Measurements from ENCODE around the gene IPO13. TPM values are rescaled to one million over a fixed set of nuclear protein-coding genes. Genes with fewer than 3 reads are reported as not detected.
A peak's percentile ranks its signal among the peaks of the same experiment; 100 is the strongest.

IPO13 gene
- total RNA-seq, 1 donor = 20.8 TPM

DNA sequence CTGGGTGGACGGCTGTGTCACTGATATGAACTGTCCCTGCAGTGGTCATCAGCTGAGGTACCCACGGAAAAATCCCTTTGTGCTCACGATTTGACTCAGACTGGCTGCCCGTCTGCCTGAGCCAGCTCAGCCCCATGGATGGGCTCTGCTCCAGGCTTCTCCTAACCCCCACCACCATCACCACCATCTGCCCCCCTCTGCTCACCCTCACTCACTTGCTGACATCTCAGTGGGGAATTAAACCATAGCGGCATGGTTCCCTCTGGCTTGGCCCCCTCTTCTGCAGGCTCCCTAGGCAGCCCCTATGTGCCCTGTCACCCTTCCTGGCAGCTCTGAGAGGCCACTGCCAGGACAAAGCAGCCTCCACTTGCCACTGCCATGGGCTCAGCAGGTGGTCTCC lies 67.2 kb downstream of the IPO13 start:
- H3K4me3 ChIP-seq (ENCODE audit: low read depth, low read length) = no peak overlapping the region
- TF ChIP-seq CTCF (IDR thresholded peaks at IDR 0.05; ENCODE audit: insufficient read depth, low read length) = no peak
- DNase-seq (ENCODE audit: low read depth) = no peak

DNA sequence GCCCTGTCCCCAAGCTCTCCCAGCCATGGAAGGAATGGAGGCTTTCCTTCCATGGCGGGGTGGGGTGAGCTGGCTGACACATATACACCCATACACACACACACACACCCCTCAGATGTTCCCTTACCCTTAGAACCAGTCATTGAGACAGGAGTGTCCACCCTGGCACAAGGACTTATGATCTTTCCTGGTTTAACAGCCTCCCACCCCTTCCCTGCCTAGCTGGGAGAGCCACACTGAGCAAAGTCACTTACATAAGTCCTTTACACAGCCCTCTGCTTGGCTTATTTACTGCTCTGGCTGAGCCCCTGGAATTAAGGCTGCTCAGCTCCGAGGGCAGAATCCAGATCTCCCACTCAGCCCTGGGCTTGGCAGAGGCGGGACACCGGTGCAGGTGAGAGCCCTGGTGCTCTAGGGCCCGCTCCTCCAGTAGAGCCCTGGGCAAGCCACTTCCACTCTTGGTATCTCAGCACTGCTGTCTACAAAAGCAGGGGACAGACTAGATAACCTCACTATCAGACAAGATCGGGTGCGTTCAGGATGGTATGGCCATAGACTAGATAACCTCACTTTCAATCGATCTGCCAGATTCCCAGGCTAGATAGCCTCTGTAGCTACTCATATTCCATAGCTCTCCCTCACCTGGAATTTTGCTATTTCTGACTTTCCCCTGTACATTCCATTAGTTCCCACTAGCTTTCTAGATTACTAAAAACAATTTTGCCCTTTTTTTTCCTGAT lies 67.8 kb downstream of the IPO13 start:
- no peak overlapping the region for H3K4me3 ChIP-seq (ENCODE audit: low read depth, low read length)
- TF ChIP-seq CTCF (IDR thresholded peaks at IDR 0.05; ENCODE audit: insufficient read depth, low read length) = no peak
- no peak for DNase-seq (ENCODE audit: low read depth)

GRCh38 chr1:44015206-44015605 lies 68.5 kb downstream of the IPO13 start:
- DNase-seq (ENCODE audit: low read depth) = peak; percentile 72
- no peak overlapping the region for H3K4me3 ChIP-seq (ENCODE audit: low read depth, low read length)
- TF ChIP-seq CTCF (IDR thresholded peaks at IDR 0.05; ENCODE audit: insufficient read depth, low read length) = no peak

DNA sequence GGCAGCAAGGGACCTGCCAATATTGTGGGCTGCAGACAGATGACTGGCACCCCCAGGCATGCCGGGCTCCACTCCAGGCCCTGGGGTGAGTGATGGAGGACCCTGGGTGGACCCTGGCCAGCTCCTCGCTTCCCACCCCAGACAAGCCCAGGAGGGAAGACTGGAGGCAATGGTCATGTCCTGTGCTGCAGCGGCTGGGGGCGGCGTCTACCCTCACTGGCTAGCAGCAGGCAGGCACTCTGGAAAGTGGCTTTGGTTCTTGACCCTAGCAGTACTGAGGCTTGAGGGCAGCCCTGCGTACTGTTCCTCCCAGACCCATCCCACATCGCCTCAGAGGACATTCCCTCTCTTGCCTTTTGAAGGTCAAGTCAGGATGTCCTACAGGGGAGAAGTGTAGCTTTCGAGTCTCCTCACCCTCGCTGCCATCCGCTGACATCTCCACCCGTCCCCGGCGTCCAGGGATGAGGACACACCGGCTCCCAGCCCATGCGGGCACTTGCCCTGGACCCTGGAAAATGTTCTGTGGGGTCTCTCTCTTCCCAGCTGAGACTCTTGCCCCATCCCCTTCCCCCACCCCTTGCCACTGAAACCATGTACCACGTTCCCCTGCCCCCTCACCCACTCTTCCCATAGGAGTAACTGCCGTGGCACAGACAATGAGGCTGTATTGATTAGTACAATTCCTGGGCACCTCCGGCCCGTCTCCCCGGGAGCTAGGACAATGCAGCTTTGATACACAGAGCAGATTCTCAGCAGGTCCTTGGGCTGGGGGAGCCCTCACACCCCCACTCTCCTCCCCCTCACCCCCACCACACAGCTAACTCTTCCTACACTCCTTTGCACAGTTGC lies 69.5 kb downstream of the IPO13 start:
- no peak overlapping the region for H3K4me3 ChIP-seq (ENCODE audit: low read depth, low read length)
- DNase-seq (ENCODE audit: low read depth) = no peak
- TF ChIP-seq CTCF (IDR thresholded peaks at IDR 0.05; ENCODE audit: insufficient read depth, low read length) = no peak

DNA sequence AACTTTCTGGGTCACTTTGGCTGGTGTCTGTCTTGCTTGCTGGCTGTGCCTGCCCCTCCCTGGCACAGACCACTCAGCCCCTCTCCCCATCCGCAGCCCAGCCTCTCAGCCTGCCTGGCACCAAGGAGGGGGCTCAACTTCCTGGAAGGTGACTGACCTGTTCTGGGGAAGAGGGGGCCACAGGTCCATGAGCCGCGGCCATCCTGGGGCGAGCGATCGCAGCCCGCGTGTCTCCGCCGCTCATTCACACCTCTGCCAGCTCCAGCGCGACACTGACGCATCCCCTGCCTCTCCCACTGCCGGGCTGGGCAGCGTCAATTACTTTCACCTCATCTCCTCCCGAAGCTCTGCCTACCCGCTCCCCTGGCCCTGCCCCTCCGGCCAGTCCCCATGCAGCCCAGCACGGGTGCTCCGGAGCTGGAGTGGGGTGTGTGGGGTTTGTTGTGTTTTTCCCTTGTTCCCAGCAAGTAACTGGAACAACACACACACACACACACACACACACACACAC lies 70.2 kb downstream of the IPO13 start:
- H3K4me3 ChIP-seq (ENCODE audit: low read depth, low read length) = no peak overlapping the region
- DNase-seq (ENCODE audit: low read depth) = no peak
- no peak for TF ChIP-seq CTCF (IDR thresholded peaks at IDR 0.05; ENCODE audit: insufficient read depth, low read length)

Other genes starting within 250 kb of the IPO13 start
- 20.1 and 24.0 TPM in 2 replicates for gene ST3GAL3, start 239.4 kb upstream of the IPO13 start, total RNA-seq (ENCODE audit: low replicate concordance)
- gene ARTN, start 13.1 kb upstream of the IPO13 start, total RNA-seq (ENCODE audit: low replicate concordance) = not detected in 2 replicates
- gene DPH2, start 23.1 kb downstream of the IPO13 start, total RNA-seq (ENCODE audit: low replicate concordance) = 15.1 and 15.6 TPM in 2 replicates
- 47.3 and 53.1 TPM in 2 replicates for gene ATP6V0B, start 28.0 kb downstream of the IPO13 start, total RNA-seq (ENCODE audit: low replicate concordance)
- 19.7 and 99.1 TPM in 2 replicates for gene B4GALT2, start 32.3 kb downstream of the IPO13 start, total RNA-seq (ENCODE audit: low replicate concordance)
- 2.6 TPM in 2 replicates for gene CCDC24, start 44.6 kb downstream of the IPO13 start, total RNA-seq (ENCODE audit: low replicate concordance)
- gene SLC6A9, start 84.5 kb downstream of the IPO13 start, total RNA-seq (ENCODE audit: low replicate concordance) = 6.8 and 25.9 TPM in 2 replicates
- gene KLF17, start 171.9 kb downstream of the IPO13 start, total RNA-seq (ENCODE audit: low replicate concordance) = 0.27 and 1.1 TPM in 2 replicates
- not detected in 2 replicates for gene KLF18, start 194.7 kb downstream of the IPO13 start, total RNA-seq (ENCODE audit: low replicate concordance)